Trophoblast cell (in vitro differentiated cells and primary cell): Measurements from ENCODE around the gene STRN4.

Experiments
- DNase-seq, 2 donors: peaks; one replicate each; pipeline ENCODE4 v3.0.0-alpha.2; 2016
- H2AFZ ChIP-seq: 2 replicates; pipeline ENCODE4 v1.6.1; 2013; ENCODE audit warnings: low read length, moderate library complexity, mild to moderate bottlenecking; ENCODE audit not compliant: insufficient read depth, poor library complexity
- H2AK5ac ChIP-seq: 2 replicates; pipeline ENCODE4 v1.6.1; 2013; ENCODE audit warnings: mild to moderate bottlenecking, low read length
- H2BK120ac ChIP-seq: 2 replicates; pipeline ENCODE4 v1.6.1; 2013; ENCODE audit warnings: low read length, mild to moderate bottlenecking, moderate library complexity; ENCODE audit not compliant: insufficient read depth, poor library complexity
- H2BK12ac ChIP-seq: 2 replicates; pipeline ENCODE4 v1.6.1; 2013; ENCODE audit warnings: mild to moderate bottlenecking, low read length, moderate library complexity
- H2BK5ac ChIP-seq: 2 replicates; pipeline ENCODE4 v1.6.1; 2013; ENCODE audit warnings: low read length, low read depth, moderate library complexity, mild to moderate bottlenecking; ENCODE audit not compliant: poor library complexity
- H3K14ac ChIP-seq: 2 replicates; pipeline ENCODE4 v1.6.1; 2013; ENCODE audit warnings: mild to moderate bottlenecking, low read length
- H3K18ac ChIP-seq: 2 replicates; pipeline ENCODE4 v1.6.1; 2013; ENCODE audit warnings: mild to moderate bottlenecking, low read length
- H3K23ac ChIP-seq: 2 replicates; pipeline ENCODE4 v1.6.1; 2013; ENCODE audit warnings: low read length
- H3K27ac ChIP-seq: 2 replicates; pipeline ENCODE4 v1.5.1; 2013; ENCODE audit warnings: low read depth, mild to moderate bottlenecking, inconsistent platforms, low read length, moderate library complexity
- H3K27me3 ChIP-seq: 2 replicates; pipeline ENCODE4 v1.6.1; 2013; ENCODE audit warnings: inconsistent platforms, mild to moderate bottlenecking, low read length, moderate library complexity; ENCODE audit not compliant: insufficient read depth
- H3K36me3 ChIP-seq, 2 experiments: 1 replicate in 1 of 2; 2 replicates in 1 of 2; pipeline ENCODE4 v1.6.1; 2013; ENCODE audit warnings: low read length in 2 of 2, mild to moderate bottlenecking in 2 of 2, moderate library complexity in 1 of 2; ENCODE audit not compliant: insufficient read depth in 2 of 2, control insufficient read depth in 1 of 2
- H3K4ac ChIP-seq: 2 replicates; pipeline ENCODE4 v1.6.1; 2013; ENCODE audit warnings: low read depth, mild to moderate bottlenecking, low read length, moderate library complexity
- H3K4me1 ChIP-seq, 2 experiments: 1 replicate in 1 of 2; 2 replicates in 1 of 2; pipeline ENCODE4 v1.6.1; 2013; ENCODE audit warnings: low read length in 2 of 2, mild to moderate bottlenecking in 2 of 2, moderate library complexity in 1 of 2; ENCODE audit not compliant: insufficient read depth in 2 of 2, control insufficient read depth in 1 of 2
- H3K4me2 ChIP-seq: 2 replicates; pipeline ENCODE4 v1.6.1; 2013; ENCODE audit warnings: inconsistent platforms, mild to moderate bottlenecking, low read length, moderate library complexity
- H3K4me3 ChIP-seq: 2 replicates; pipeline ENCODE4 v1.5.1; 2013; ENCODE audit warnings: mild to moderate bottlenecking, low read depth, low read length, inconsistent platforms
- H3K79me1 ChIP-seq: one replicate; pipeline ENCODE4 v1.6.1; 2013; ENCODE audit warnings: low read length
- H3K79me2 ChIP-seq: 2 replicates; pipeline ENCODE4 v1.6.1; 2013; ENCODE audit warnings: low read length, mild to moderate bottlenecking; ENCODE audit not compliant: control insufficient read depth, insufficient read depth, poor library complexity
- H3K9ac ChIP-seq: 2 replicates; pipeline ENCODE4 v1.6.1; 2013; ENCODE audit warnings: mild to moderate bottlenecking, low read length
- H3K9me3 ChIP-seq: 2 replicates; pipeline ENCODE4 v1.6.1; 2013; ENCODE audit warnings: low read depth, mild to moderate bottlenecking, control low read depth, inconsistent platforms, low read length; ENCODE audit not compliant: insufficient read depth
- H4K12ac ChIP-seq: 2 replicates; pipeline ENCODE4 v1.6.1; 2013; ENCODE audit warnings: low read depth, mild to moderate bottlenecking, low read length, moderate library complexity
- H4K8ac ChIP-seq: 2 replicates; pipeline ENCODE4 v1.6.1; 2013; ENCODE audit warnings: low read depth, mild to moderate bottlenecking, low read length, moderate library complexity
- H4K91ac ChIP-seq: one replicate; pipeline ENCODE4 v1.6.1; 2013; ENCODE audit warnings: low read depth, mild to moderate bottlenecking, low read length, moderate library complexity
- WGBS: extraction: QIAGEN DNeasy Blood & Tissue Kit; methylation state at CpG from one replicate; pipeline ENCODE4 v1.1.7; 2013; ENCODE audit warnings: missing lambda C conversion rate; ENCODE audit not compliant: insufficient read length, insufficient coverage; ENCODE audit errors: extremely low coverage; 5-methylcytosine and 5-hydroxymethylcytosine counted together

Gene STRN4

DNA sequence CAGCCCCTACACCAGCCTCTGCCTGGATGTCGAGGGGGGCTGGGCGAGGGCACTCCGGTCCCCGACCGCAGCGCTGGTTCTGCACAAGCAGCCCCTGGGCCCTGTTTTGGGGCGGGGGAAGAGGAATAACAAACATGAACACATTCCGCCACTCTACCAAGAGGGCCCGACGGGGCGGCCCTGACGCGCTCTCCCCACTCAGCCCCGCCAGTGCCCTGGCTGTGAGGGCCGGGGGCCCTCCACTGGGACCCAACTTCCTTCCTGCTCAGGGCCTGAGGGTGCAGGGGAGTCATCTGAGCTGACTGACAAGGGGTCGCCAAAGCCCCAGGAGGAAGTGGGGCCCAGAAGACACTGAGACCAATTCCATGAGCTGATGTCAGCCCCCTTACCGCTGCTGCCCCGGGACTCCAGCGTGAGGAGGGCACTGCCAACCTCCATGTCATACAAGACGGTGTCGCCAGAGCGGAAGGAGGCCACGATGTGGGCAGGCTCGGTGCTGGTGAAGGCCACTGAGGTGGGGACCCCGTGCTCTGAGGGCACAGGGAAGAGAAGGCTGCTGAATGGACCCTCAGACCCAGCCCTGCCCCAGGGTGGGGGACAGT, 23.7 kb downstream of the STRN4 start:
- Histone ChIP-seq H4K91ac (no peak overlapping the region), H3K27me3 (no peaks in the 10 kb centered on the region), H3K4me1 (peaks cover 0 to 4% of the 10 kb centered on the region in 2 experiments), H3K14ac (no peak overlapping the region), H3K4me2 (no peak overlapping the region), H2BK12ac (no peak overlapping the region), H4K12ac (no peak overlapping the region), H3K4me3 (no peak overlapping the region), H3K36me3 (peaks cover 88 to 90% of the 10 kb centered on the region in 2 experiments), H3K4ac (no peak overlapping the region), H3K23ac (no peak overlapping the region), H3K18ac (no peak overlapping the region), H3K79me1 (peaks cover 5% of the 10 kb centered on the region), H3K9me3 (no peaks in the 10 kb centered on the region), H3K9ac (no peak overlapping the region), H4K8ac (no peak overlapping the region), H2BK5ac (no peak overlapping the region), H3K79me2 (no peaks in the 10 kb centered on the region), H2AK5ac (no peak overlapping the region), H3K27ac (no peak overlapping the region), H2BK120ac (no peak overlapping the region), H2AFZ (no peak overlapping the region)
- WGBS = no CpG with 5 or more reads among the region's 25 CpGs
- DNase-seq = no peak

DNA sequence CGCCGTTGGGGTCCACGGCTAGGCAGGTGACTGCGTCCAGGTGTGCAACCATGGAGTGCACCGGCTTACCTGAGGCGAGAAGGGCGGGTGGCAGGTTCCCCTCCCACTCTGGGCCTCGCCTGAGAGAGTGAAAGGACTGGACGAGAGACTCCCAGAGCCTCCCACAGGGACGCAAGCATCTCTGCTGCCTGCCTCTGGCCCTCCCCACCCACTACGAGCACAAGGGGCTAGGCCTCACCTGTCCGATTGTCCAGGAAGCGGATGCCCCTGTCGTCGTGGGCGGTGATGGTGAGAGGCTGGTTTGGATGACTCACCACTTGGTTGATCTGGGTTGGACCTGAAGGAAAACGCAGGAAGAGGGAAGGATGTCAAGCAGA, 24.3 kb downstream of the STRN4 start:
- Histone ChIP-seq H2AK5ac (no peak overlapping the region), H3K79me2 (peaks cover 3% of the 10 kb centered on the region), H3K9me3 (no peaks in the 10 kb centered on the region), H3K4me3 (no peak overlapping the region), H4K12ac (no peak overlapping the region), H4K91ac (no peak overlapping the region), H3K79me1 (peaks cover 9% of the 10 kb centered on the region), H3K36me3 (peaks cover 83 to 84% of the 10 kb centered on the region in 2 experiments), H2BK5ac (no peak overlapping the region), H3K14ac (no peak overlapping the region), H2AFZ (no peak overlapping the region), H3K4me2 (no peak overlapping the region), H2BK12ac (no peak overlapping the region), H4K8ac (no peak overlapping the region), H2BK120ac (no peak overlapping the region), H3K9ac (no peak overlapping the region), H3K18ac (no peak overlapping the region), H3K23ac (no peak overlapping the region), H3K27ac (no peak overlapping the region), H3K27me3 (no peaks in the 10 kb centered on the region), H3K4ac (no peak overlapping the region), H3K4me1 (peaks cover 0 to 6% of the 10 kb centered on the region in 2 experiments)
- peak in 1 of 2 donors; percentile 32 for DNase-seq
- WGBS = no CpG with 5 or more reads among the region's 17 CpGs

DNA sequence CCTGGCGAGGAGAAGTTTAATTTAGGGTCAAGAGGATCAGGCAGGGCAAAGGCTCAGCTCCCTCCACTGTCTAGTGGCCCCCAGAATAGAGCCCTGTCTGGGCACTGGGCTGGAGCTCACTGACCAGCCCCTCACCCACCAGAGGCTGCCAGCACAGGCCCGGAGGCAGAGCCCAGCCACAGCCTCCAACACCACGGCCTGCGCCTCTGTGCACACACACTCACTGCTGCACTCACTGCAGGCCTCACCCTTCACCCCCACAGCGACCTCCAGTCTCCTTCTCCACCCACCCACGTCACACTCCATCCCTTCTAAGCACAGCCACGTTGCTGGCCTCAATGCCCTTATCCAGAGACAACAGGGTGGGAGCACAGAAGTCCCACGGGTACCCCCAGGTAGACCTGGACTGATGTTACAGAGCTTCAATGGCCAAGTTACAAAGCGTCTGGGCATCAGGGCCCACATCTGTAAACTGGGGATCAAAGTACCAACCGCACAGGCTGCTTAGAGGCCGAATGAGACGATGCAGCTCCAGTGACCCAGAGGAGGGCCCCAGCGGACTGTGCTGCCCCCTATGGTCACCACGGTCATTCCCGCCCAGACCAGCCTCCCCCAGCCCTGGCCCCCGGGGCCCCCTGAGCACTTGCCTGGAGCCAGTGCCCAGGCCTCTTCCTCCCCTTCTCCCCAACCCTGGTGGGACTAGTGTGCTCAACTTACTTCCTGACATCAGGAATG, 24.8 kb downstream of the STRN4 start:
- H4K8ac ChIP-seq = no peak overlapping the region
- H3K23ac ChIP-seq = no peak overlapping the region
- H3K9me3 ChIP-seq = no peaks in the 10 kb centered on the region
- H3K27ac ChIP-seq = peak overlapping the region; percentile 47
- no peak overlapping the region for H3K4me3 ChIP-seq
- no peak overlapping the region for H4K91ac ChIP-seq
- no peak overlapping the region for H2AFZ ChIP-seq
- H3K4ac ChIP-seq = no peak overlapping the region
- H3K36me3 ChIP-seq = peaks cover 78 to 79% of the 10 kb centered on the region in 2 experiments
- no peak overlapping the region for H2BK120ac ChIP-seq
- H4K12ac ChIP-seq = no peak overlapping the region
- H3K4me1 ChIP-seq = peaks cover 0 to 6% of the 10 kb centered on the region in 2 experiments
- H3K18ac ChIP-seq = no peak overlapping the region
- no peak overlapping the region for H3K4me2 ChIP-seq
- DNase-seq = no peak
- whole genome bisulfite sequencing = no CpG with 5 or more reads among the region's 16 CpGs
- H3K9ac ChIP-seq = no peak overlapping the region
- peaks cover 6% of the 10 kb centered on the region for H3K79me2 ChIP-seq
- peaks cover 12% of the 10 kb centered on the region for H3K79me1 ChIP-seq
- no peak overlapping the region for H2BK12ac ChIP-seq
- H3K27me3 ChIP-seq = no peaks in the 10 kb centered on the region
- H2BK5ac ChIP-seq = no peak overlapping the region
- H2AK5ac ChIP-seq = no peak overlapping the region
- H3K14ac ChIP-seq = no peak overlapping the region

- H3K79me1 ChIP-seq = peaks cover 17% of the 10 kb centered on the region
- no peak overlapping the region for H2AFZ ChIP-seq
- H3K27me3 ChIP-seq = no peaks in the 10 kb centered on the region
- H2BK120ac ChIP-seq = no peak overlapping the region
- H3K4me1 ChIP-seq = peaks cover 0 to 6% of the 10 kb centered on the region in 2 experiments
- no peak overlapping the region for H3K4me2 ChIP-seq
- WGBS = no CpG with 5 or more reads among the region's 22 CpGs
- H3K36me3 ChIP-seq = peaks cover 71% of the 10 kb centered on the region in 2 experiments
- no peak overlapping the region for H3K27ac ChIP-seq
- peak overlapping the region; percentile 25 for H4K91ac ChIP-seq
- H3K4ac ChIP-seq = no peak overlapping the region
- H2BK12ac ChIP-seq = peak overlapping the region; percentile 25
- H3K14ac ChIP-seq = no peak overlapping the region
- H3K9me3 ChIP-seq = no peaks in the 10 kb centered on the region
- H3K18ac ChIP-seq = peak overlapping the region; percentile 16
- no peak overlapping the region for H3K23ac ChIP-seq
- no peak overlapping the region for H3K9ac ChIP-seq
- H3K79me2 ChIP-seq = peaks cover 13% of the 10 kb centered on the region
- H4K8ac ChIP-seq = peak overlapping the region; percentile 15
- H3K4me3 ChIP-seq = no peak overlapping the region
- DNase-seq = peak; percentile 57 to 70
- H2AK5ac ChIP-seq = no peak overlapping the region
- H4K12ac ChIP-seq = no peak overlapping the region
- peak overlapping the region; percentile 13 for H2BK5ac ChIP-seq
Measured at GRCh38 chr19:46720503-46721239, 25.6 kb downstream of the STRN4 start.
